ENCODE results near the gene SNX1.

The SNX1 gene

GRCh38 chr15:64095795-64096667, at the start of gene SNX1:
Gene SNX1, plus strand, starts transcription at chr15:64095982. Its CDS starts 32 bp downstream, at chr15:64096014.
- TF ChIP-seq GATA3 (IDR thresholded peaks at IDR 0.05; ENCODE audit: low read depth, low read length) (no peak), GATA2 (IDR thresholded peaks at IDR 0.05; ENCODE audit: low read depth, low read length) (no peak)

- TF ChIP-seq GATA3 (IDR thresholded peaks at IDR 0.05; ENCODE audit: low read depth, low read length) (no peak), GATA2 (IDR thresholded peaks at IDR 0.05; ENCODE audit: low read depth, low read length) (peak; percentile 79)
These were observed 49.2 kb upstream of the SNX1 start, which contains the start of gene DAPK2 for GRCh38 chr15:64046421-64047153. Gene DAPK2, minus strand, starts transcription at chr15:64046485. Its CDS starts 6,224 bp downstream, at chr15:64040261.

GRCh38 chr15:64048781-64049460, 46.9 kb upstream of the SNX1 start:
- no peak for TF ChIP-seq GATA3 (IDR thresholded peaks at IDR 0.05; ENCODE audit: low read depth, low read length)
- no peak for TF ChIP-seq GATA2 (IDR thresholded peaks at IDR 0.05; ENCODE audit: low read depth, low read length)

GRCh38 chr15:64050281-64051092, 45.3 kb upstream of the SNX1 start:
- no peak for TF ChIP-seq GATA3 (IDR thresholded peaks at IDR 0.05; ENCODE audit: low read depth, low read length)
- TF ChIP-seq GATA2 (IDR thresholded peaks at IDR 0.05; ENCODE audit: low read depth, low read length) = no peak

- TF ChIP-seq GATA3 (IDR thresholded peaks at IDR 0.05; ENCODE audit: low read depth, low read length) (no peak), GATA2 (IDR thresholded peaks at IDR 0.05; ENCODE audit: low read depth, low read length) (no peak)
These were observed 44.7 kb upstream of the SNX1 start for GRCh38 chr15:64051093-64051402.

GRCh38 chr15:64051407-64052259, 44.1 kb upstream of the SNX1 start:
- TF ChIP-seq GATA3 (IDR thresholded peaks at IDR 0.05; ENCODE audit: low read depth, low read length) = no peak
- no peak for TF ChIP-seq GATA2 (IDR thresholded peaks at IDR 0.05; ENCODE audit: low read depth, low read length)

- no peak for TF ChIP-seq GATA2 (IDR thresholded peaks at IDR 0.05; ENCODE audit: low read depth, low read length)
- TF ChIP-seq GATA3 (IDR thresholded peaks at IDR 0.05; ENCODE audit: low read depth, low read length) = no peak
These were observed 42.8 kb upstream of the SNX1 start for GRCh38 chr15:64052925-64053491.

GRCh38 chr15:64058279-64058678, 37.5 kb upstream of the SNX1 start:
- no peak for TF ChIP-seq GATA3 (IDR thresholded peaks at IDR 0.05; ENCODE audit: low read depth, low read length)

GRCh38 chr15:64060716-64061115, 35.1 kb upstream of the SNX1 start:
- no peak for TF ChIP-seq GATA3 (IDR thresholded peaks at IDR 0.05; ENCODE audit: low read depth, low read length)
- no peak for TF ChIP-seq GATA2 (IDR thresholded peaks at IDR 0.05; ENCODE audit: low read depth, low read length)

GRCh38 chr15:64066451-64066850, 29.3 kb upstream of the SNX1 start:
- no peak for TF ChIP-seq GATA2 (IDR thresholded peaks at IDR 0.05; ENCODE audit: low read depth, low read length)

GRCh38 chr15:64067564-64068030, 28.2 kb upstream of the SNX1 start:
- no peak for TF ChIP-seq GATA3 (IDR thresholded peaks at IDR 0.05; ENCODE audit: low read depth, low read length)

GRCh38 chr15:64068133-64068532, 27.6 kb upstream of the SNX1 start:
- TF ChIP-seq GATA2 (IDR thresholded peaks at IDR 0.05; ENCODE audit: low read depth, low read length) (no peak), GATA3 (IDR thresholded peaks at IDR 0.05; ENCODE audit: low read depth, low read length) (no peak)

GRCh38 chr15:64070106-64070505, 25.7 kb upstream of the SNX1 start:
- TF ChIP-seq GATA2 (IDR thresholded peaks at IDR 0.05; ENCODE audit: low read depth, low read length) = no peak
- TF ChIP-seq GATA3 (IDR thresholded peaks at IDR 0.05; ENCODE audit: low read depth, low read length) = no peak
